IPS-20b (cell line): ENCODE measurements around the gene RGS14.

Source experiments
- H3K27ac ChIP-seq: one replicate; pipeline ENCODE4 v1.5.1; 2013; ENCODE audit warnings: low read length
- H3K27me3 ChIP-seq: 2 replicates; pipeline ENCODE4 v1.6.1; 2013; ENCODE audit warnings: mild to moderate bottlenecking, low read length, inconsistent platforms; ENCODE audit not compliant: insufficient read depth
- H3K36me3 ChIP-seq: 2 replicates; pipeline ENCODE4 v1.6.1; 2013; ENCODE audit warnings: low read depth, mild to moderate bottlenecking, inconsistent platforms, low read length, moderate library complexity; ENCODE audit not compliant: insufficient read depth
- H3K4me1 ChIP-seq: 2 replicates; pipeline ENCODE4 v1.6.1; 2013; ENCODE audit warnings: mild to moderate bottlenecking, control low read depth, inconsistent platforms, low read length, moderate library complexity; ENCODE audit not compliant: insufficient read depth
- H3K4me3 ChIP-seq: 2 replicates; pipeline ENCODE4 v1.5.1; 2013; ENCODE audit warnings: mild to moderate bottlenecking, low read length, inconsistent platforms
- H3K9ac ChIP-seq: 2 replicates; pipeline ENCODE4 v1.6.1; 2013; ENCODE audit warnings: low read depth, mild to moderate bottlenecking, inconsistent platforms, low read length, moderate library complexity
- H3K9me3 ChIP-seq: 2 replicates; pipeline ENCODE4 v1.6.1; 2013; ENCODE audit warnings: mild to moderate bottlenecking, low read depth, low read length, inconsistent platforms; ENCODE audit not compliant: insufficient read depth

The RGS14 gene

DNA sequence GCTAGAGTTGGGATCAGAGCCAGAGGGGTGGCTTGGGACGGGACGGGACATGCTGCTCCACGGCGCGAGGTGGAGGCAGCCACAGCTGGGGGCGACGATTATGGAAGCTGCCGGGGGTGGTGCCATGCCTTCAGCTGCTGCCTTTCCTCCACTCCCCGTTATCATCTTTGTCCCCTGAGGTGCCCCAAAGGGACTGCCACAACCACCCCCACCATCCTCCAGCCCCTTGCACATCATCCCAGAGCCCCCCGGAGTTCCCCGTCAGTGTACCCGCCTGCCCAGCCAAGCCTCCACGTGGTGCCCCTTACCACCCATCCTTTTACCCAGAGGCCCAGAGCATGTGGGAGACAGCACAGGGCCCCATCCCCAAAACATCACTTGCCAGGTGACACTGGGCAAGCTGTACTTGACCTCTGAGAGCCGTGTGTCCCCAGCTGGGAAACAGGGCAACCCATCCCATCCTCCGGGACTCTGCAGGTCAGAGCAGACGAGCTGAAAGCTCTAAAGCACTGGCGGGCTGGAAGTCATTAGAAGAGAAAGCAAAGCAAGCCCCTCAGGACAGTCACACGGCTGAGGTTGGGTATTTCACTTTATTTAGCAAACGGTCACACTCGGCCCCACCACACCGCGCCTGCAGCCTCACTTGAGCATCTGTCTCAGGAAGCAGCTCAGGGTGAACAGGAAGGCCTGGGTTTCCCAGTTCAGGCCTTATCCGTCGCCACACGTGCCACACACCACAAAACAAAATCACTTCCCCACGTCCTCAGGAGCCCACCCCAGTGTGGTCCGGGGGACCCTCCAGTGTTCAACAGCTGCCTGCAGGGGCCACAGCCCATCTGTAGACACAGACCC, 26.5 kb upstream of the RGS14 start:
- Histone ChIP-seq H3K4me3 (no peak overlapping the region), H3K27me3 (no peaks in the 10 kb centered on the region), H3K4me1 (peaks cover 1% of the 10 kb centered on the region; the same call in 1 of the 2 replicates), H3K36me3 (peaks cover 61% of the 10 kb centered on the region), H3K9me3 (no peaks in the 10 kb centered on the region), H3K27ac (no peak overlapping the region), H3K9ac (no peak overlapping the region)

- no peaks in the 10 kb centered on the region for H3K27me3 ChIP-seq
- no peaks in the 10 kb centered on the region for H3K9me3 ChIP-seq
- no peak overlapping the region for H3K9ac ChIP-seq
- H3K36me3 ChIP-seq: peaks cover 68% of the 10 kb centered on the region
- no peak overlapping the region for H3K27ac ChIP-seq
- no peaks in the 10 kb centered on the region for H3K4me1 ChIP-seq
- no peak overlapping the region for H3K4me3 ChIP-seq
Observed at GRCh38 chr5:177332031-177332895, 25.5 kb upstream of the RGS14 start.

GRCh38 chr5:177332896-177333260, 24.8 kb upstream of the RGS14 start:
- no peaks in the 10 kb centered on the region for H3K9me3 ChIP-seq
- no peak overlapping the region for H3K27ac ChIP-seq
- no peak overlapping the region for H3K9ac ChIP-seq
- H3K4me1 ChIP-seq: no peaks in the 10 kb centered on the region
- H3K4me3 ChIP-seq: no peak overlapping the region
- no peaks in the 10 kb centered on the region for H3K27me3 ChIP-seq
- H3K36me3 ChIP-seq: peaks cover 74% of the 10 kb centered on the region

GRCh38 chr5:177333420-177334154, 24.1 kb upstream of the RGS14 start:
- H3K27ac ChIP-seq: no peak overlapping the region
- no peaks in the 10 kb centered on the region for H3K27me3 ChIP-seq
- H3K4me1 ChIP-seq: no peaks in the 10 kb centered on the region
- peaks cover 76% of the 10 kb centered on the region for H3K36me3 ChIP-seq
- H3K9ac ChIP-seq: no peak overlapping the region
- no peaks in the 10 kb centered on the region for H3K9me3 ChIP-seq
- no peak overlapping the region for H3K4me3 ChIP-seq

DNA sequence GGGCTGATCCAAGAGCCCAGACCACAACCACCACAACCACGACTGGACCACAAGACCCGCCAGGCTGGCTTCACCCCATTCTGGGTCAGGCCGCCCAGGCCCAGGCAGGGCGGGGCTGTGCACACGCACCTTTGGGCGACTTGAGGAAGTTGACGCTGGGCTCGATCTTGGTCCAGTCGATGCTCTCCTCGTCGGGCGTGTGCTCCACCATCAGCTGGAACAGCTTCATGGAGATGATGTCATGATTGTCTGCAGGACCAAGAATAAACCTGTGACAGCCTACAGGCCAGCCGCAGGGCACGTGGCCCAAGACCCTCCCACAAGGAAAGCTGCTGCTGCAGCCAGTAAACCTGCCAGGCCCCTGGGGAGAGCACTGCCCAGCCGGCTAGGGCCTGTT, 23.6 kb upstream of the RGS14 start:
- Histone ChIP-seq H3K27me3 (no peaks in the 10 kb centered on the region), H3K4me1 (no peaks in the 10 kb centered on the region), H3K9me3 (no peaks in the 10 kb centered on the region), H3K9ac (no peak overlapping the region), H3K4me3 (no peak overlapping the region), H3K36me3 (peaks cover 80% of the 10 kb centered on the region), H3K27ac (no peak overlapping the region)

- Histone ChIP-seq H3K4me1 (no peaks in the 10 kb centered on the region; the same call in 1 of the 2 replicates), H3K27me3 (no peaks in the 10 kb centered on the region), H3K36me3 (peaks cover 76% of the 10 kb centered on the region), H3K4me3 (no peak overlapping the region), H3K27ac (no peak overlapping the region), H3K9me3 (no peaks in the 10 kb centered on the region), H3K9ac (no peak overlapping the region)
Observed at GRCh38 chr5:177334781-177335700, 22.7 kb upstream of the RGS14 start.

DNA sequence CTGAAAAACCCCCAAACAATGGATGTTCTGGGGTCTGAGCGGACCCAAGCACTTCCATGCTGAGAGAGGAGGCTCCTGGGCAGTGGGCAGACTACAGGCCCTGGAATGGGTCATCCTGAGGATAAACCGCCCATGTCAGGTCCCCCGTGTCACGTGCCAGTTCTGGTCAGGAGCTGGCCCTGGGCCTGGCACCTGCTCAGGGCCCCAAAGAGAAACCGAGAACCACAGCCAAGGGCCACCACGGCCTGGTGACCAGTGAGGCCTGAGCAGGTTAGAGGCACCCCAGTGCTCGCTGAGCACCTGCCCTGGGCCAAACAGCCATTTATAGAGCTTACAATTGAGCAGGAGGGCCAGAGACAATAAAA, 22.0 kb upstream of the RGS14 start:
- peaks cover 70% of the 10 kb centered on the region for H3K36me3 ChIP-seq
- H3K27ac ChIP-seq: no peak overlapping the region
- no peaks in the 10 kb centered on the region for H3K27me3 ChIP-seq
- H3K4me1 ChIP-seq: no peaks in the 10 kb centered on the region; the same call in 1 of the 2 replicates
- no peaks in the 10 kb centered on the region for H3K9me3 ChIP-seq
- H3K4me3 ChIP-seq: no peak overlapping the region
- H3K9ac ChIP-seq: no peak overlapping the region

DNA sequence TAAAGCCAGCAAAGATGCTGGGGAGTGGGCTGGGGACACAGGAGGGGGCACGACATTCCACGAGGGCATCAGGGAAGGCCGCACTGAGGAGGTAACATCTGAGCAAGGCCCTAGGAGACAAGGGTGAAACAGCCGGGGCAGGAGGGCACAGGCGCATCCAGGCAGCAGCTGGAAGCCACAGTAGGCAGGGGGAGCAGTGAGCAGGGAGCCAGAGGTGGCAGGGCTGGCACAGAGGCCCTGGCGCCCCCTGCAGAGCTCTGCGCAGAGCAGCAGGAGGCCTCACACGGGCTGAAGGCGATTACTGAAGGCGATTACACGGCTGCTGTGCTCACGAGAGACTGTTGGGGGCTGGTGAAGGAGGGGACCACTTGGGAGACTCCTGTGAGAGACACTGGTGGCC, 21.6 kb upstream of the RGS14 start:
- H3K27ac ChIP-seq: no peak overlapping the region
- no peaks in the 10 kb centered on the region for H3K27me3 ChIP-seq
- H3K9me3 ChIP-seq: no peaks in the 10 kb centered on the region
- peaks cover 65% of the 10 kb centered on the region for H3K36me3 ChIP-seq
- H3K4me3 ChIP-seq: no peak overlapping the region
- H3K9ac ChIP-seq: no peak overlapping the region
- H3K4me1 ChIP-seq: no peaks in the 10 kb centered on the region; the same call in 1 of the 2 replicates

DNA sequence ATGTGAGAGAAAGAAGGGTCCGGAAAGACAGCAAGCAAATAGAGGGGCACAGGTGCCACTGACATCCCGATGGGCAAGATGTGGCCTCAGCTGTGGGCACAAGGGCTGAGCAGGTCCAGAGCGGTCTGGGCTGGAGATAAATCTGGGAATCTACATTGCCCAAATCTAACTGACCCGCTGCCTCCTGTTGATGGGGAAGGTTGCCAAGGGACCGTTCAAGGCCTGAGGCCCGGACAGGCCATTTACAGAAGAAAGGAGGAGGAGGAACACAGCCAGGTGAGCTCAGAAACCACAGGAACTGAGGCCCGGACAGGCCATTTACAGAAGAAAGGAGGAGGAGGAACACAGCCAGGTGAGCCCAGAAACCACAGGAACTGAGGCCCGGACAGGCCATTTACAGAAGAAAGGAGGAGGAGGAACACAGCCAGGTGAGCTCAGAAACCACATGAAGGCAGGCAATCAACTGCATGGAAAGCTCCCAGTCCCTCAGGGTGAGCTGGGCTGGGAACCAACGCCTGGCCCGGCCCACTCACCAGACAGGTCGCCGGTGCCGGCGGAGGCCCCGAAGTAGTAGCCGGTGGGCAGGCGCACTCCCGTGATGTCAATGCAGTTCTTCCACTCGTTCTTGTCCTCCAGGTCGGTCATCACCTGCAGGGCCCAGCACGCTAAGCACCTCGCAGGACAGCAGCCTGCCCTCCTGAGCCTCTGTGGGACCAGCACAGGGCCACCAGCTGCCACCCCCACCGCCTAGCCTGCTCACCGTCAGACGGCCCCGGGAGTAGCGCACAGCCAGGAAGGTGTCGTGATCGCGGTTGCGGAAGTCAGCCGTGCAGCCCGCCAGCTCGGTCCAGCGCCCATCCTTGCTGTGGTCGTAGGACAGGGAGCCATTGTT, 20.9 kb upstream of the RGS14 start:
- H3K9ac ChIP-seq: no peak overlapping the region
- peaks cover 65% of the 10 kb centered on the region for H3K36me3 ChIP-seq

More for the DNA sequence above, 20.9 kb upstream of the RGS14 start:
- no peak overlapping the region for H3K4me3 ChIP-seq
- no peaks in the 10 kb centered on the region for H3K9me3 ChIP-seq
- no peak overlapping the region for H3K27ac ChIP-seq
- no peaks in the 10 kb centered on the region for H3K27me3 ChIP-seq
- no peaks in the 10 kb centered on the region; the same call in 1 of the 2 replicates for H3K4me1 ChIP-seq
